Thyroid gland (tissue), 4 donors: ENCODE results near the gene HIPK3.

ENCODE experiments used
- POLR2A ChIP-seq, 2 donors: fragments of 450-650 bp; IDR thresholded peaks; one replicate each; pipeline ENCODE4 v1.6.1; 2017; ENCODE audit warnings: antibody characterized with exemption in 2 of 2, mild to moderate bottlenecking in 2 of 2, moderate library complexity in 1 of 2
- TF ChIP-seq, protein P1 (sequence below), 6 experiments: fragments of 200-600 bp in 3 of 6; fragments of 450-650 bp in 3 of 6; sonication (generic) in 3 of 6; IDR thresholded peaks; one replicate each; pipeline ENCODE4 v1.5.1; 2016 to 2019; ENCODE audit warnings: antibody characterized with exemption in 6 of 6, mild to moderate bottlenecking in 2 of 6, inconsistent platforms in 1 of 6, moderate library complexity in 1 of 6

DNA sequence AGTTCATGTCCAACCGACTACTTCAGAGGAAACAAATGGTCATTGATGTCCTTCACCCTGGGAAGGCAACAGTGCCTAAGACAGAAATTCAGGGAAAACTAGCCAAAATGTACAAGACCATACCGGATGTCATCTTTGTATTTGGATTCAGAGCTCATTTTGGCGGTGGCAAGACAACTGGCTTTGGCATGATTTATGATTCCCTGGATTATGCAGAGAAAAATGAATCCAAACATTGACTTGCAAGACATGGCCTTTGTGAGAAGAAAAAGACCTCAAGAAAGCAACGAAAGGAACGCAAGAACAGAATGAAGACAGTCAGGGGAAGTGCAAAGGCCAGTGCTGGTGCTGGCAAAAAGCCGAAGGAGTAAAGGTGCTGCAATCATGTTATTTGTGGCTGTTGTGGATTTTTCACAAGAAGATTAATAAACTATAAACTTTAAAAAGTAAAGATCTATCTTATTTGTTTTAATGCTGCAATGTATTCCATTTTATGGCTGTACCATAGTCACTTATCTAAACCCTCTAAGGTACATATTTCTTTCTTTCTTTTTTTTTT, 20.1 kb upstream of the HIPK3 start:
- TF ChIP-seq, protein P1, sequence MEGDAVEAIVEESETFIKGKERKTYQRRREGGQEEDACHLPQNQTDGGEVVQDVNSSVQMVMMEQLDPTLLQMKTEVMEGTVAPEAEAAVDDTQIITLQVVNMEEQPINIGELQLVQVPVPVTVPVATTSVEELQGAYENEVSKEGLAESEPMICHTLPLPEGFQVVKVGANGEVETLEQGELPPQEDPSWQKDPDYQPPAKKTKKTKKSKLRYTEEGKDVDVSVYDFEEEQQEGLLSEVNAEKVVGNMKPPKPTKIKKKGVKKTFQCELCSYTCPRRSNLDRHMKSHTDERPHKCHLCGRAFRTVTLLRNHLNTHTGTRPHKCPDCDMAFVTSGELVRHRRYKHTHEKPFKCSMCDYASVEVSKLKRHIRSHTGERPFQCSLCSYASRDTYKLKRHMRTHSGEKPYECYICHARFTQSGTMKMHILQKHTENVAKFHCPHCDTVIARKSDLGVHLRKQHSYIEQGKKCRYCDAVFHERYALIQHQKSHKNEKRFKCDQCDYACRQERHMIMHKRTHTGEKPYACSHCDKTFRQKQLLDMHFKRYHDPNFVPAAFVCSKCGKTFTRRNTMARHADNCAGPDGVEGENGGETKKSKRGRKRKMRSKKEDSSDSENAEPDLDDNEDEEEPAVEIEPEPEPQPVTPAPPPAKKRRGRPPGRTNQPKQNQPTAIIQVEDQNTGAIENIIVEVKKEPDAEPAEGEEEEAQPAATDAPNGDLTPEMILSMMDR (IDR thresholded peaks at IDR 0.05) = no peak
- no peak for TF ChIP-seq POLR2A (IDR thresholded peaks at IDR 0.05)
